CD14-positive monocyte (primary cell): Measurements from ENCODE around the gene GPSM1. TPM values are rescaled to one million over a fixed set of nuclear protein-coding genes. Genes with fewer than 3 reads are reported as not detected.

Experiments
- DNase-seq, 3 donors: peaks; one replicate each; pipeline ENCODE4 v3.0.0-alpha.2; 2011 to 2022
- H2AFZ ChIP-seq: 2 replicates; pipeline ENCODE4 v1.6.0; 2012; ENCODE audit warnings: mild to moderate bottlenecking, low read depth, low read length, inconsistent platforms; ENCODE audit not compliant: insufficient read depth, poor library complexity, severe bottlenecking
- H3K27ac ChIP-seq, 2 donors: 1 replicate in 1 of 2; 2 replicates in 1 of 2; pipeline ENCODE4 v1.5.1; 2012 to 2013; ENCODE audit warnings: low read length in 2 of 2, control low read depth in 1 of 2, inconsistent platforms in 1 of 2, low read depth in 1 of 2, mild to moderate bottlenecking in 1 of 2
- H3K27me3 ChIP-seq, 2 donors: one replicate each; pipeline versions ENCODE4 v1.6.0 to v1.6.1; 2011 to 2013; ENCODE audit warnings: low read length in 2 of 2; ENCODE audit not compliant: control insufficient read depth in 2 of 2, insufficient read depth in 2 of 2
- H3K36me3 ChIP-seq, 2 donors: replicated peaks in 1 of 2; 1 replicate in 1 of 2; 2 replicates in 1 of 2; pipeline versions ENCODE4 v1.5.1 to v1.6.1; 2012 to 2013; ENCODE audit warnings: low read length in 2 of 2, control low read depth in 1 of 2, inconsistent platforms in 1 of 2, mild to moderate bottlenecking in 1 of 2; ENCODE audit not compliant: insufficient read depth in 2 of 2, control insufficient read depth in 1 of 2
- H3K4me1 ChIP-seq, 2 donors: 1 replicate in 1 of 2; 2 replicates in 1 of 2; pipeline versions ENCODE4 v1.5.1 to v1.6.1; 2012 to 2013; ENCODE audit warnings: low read length in 2 of 2, control low read depth in 1 of 2, inconsistent platforms in 1 of 2, mild to moderate bottlenecking in 1 of 2, moderate library complexity in 1 of 2; ENCODE audit not compliant: insufficient read depth in 2 of 2, control insufficient read depth in 1 of 2
- H3K4me2 ChIP-seq: replicated peaks from 2 replicates; pipeline ENCODE3; 2012; ENCODE audit warnings: low read length, moderate library complexity, mild to moderate bottlenecking; ENCODE audit not compliant: poor library complexity, severe bottlenecking; ENCODE audit errors: extremely low read depth
- H3K4me3 ChIP-seq, 3 experiments: fragments of 200-600 bp in 1 of 3; sonication (generic) in 1 of 3; replicated peaks in 1 of 3; 1 replicate in 2 of 3; 2 replicates in 1 of 3; pipeline ENCODE4 v1.5.1; 2011 to 2013; ENCODE audit warnings: low read length in 3 of 3, mild to moderate bottlenecking in 3 of 3, control low read depth in 2 of 3, low read depth in 2 of 3, inconsistent platforms in 1 of 3, moderate library complexity in 1 of 3
- H3K79me2 ChIP-seq: 2 replicates; pipeline ENCODE4 v1.6.0; 2012; ENCODE audit warnings: mild to moderate bottlenecking, control low read depth, inconsistent platforms, low read length, moderate library complexity; ENCODE audit not compliant: insufficient read depth
- H3K9ac ChIP-seq: 2 replicates; pipeline ENCODE4 v1.6.0; 2017; ENCODE audit warnings: low read length, mild to moderate bottlenecking; ENCODE audit not compliant: insufficient read depth, poor library complexity, severe bottlenecking
- H3K9me3 ChIP-seq, 2 donors: replicated peaks in 1 of 2; 1 replicate in 1 of 2; 2 replicates in 1 of 2; pipeline versions ENCODE4 v1.5.1 to v1.6.1; 2012 to 2013; ENCODE audit warnings: low read length in 2 of 2, control low read depth in 1 of 2; ENCODE audit not compliant: control insufficient read depth in 1 of 2, insufficient read depth in 1 of 2
- H4K20me1 ChIP-seq: 2 replicates; pipeline ENCODE4 v1.6.0; 2012; ENCODE audit warnings: mild to moderate bottlenecking, low read length, control low read depth, moderate library complexity; ENCODE audit not compliant: insufficient read depth
- H3K27ac Mint-ChIP-seq, 7 donors: one replicate each; pipeline ENCODE4 v1.8.0; 2020; ENCODE audit warnings: mild to moderate bottlenecking in 7 of 7, mixed read lengths in 7 of 7, moderate library complexity in 6 of 7, inconsistent platforms in 2 of 7
- H3K27me3 Mint-ChIP-seq, 3 donors: one replicate each; pipeline ENCODE4 v1.8.0; 2021 to 2022; ENCODE audit warnings: low read depth in 3 of 3, mild to moderate bottlenecking in 3 of 3, mixed read lengths in 3 of 3, moderate library complexity in 3 of 3, inconsistent platforms in 1 of 3
- H3K36me3 Mint-ChIP-seq, 2 donors: one replicate each; pipeline ENCODE4 v1.8.0; 2020; ENCODE audit warnings: mixed read lengths in 2 of 2, inconsistent platforms in 1 of 2, mild to moderate bottlenecking in 1 of 2
- H3K4me1 Mint-ChIP-seq: one replicate; pipeline ENCODE4 v1.8.0; 2020; ENCODE audit warnings: mild to moderate bottlenecking, mixed read lengths
- H3K4me3 Mint-ChIP-seq, 2 donors: one replicate each; pipeline ENCODE4 v1.8.0; 2020; ENCODE audit warnings: mild to moderate bottlenecking in 2 of 2, mixed read lengths in 2 of 2, moderate library complexity in 1 of 2
- H3K9me3 Mint-ChIP-seq, 7 donors: one replicate each; pipeline ENCODE4 v1.8.0; 2020 to 2022; ENCODE audit warnings: mixed read lengths in 7 of 7, mild to moderate bottlenecking in 6 of 7, moderate library complexity in 6 of 7, inconsistent platforms in 2 of 7
- CTCF ChIP-seq: fragments of 200-600 bp; IDR thresholded peaks from one replicate; pipeline ENCODE4 v1.8.0; 2022; ENCODE audit warnings: antibody characterized with exemption, mild to moderate bottlenecking
- WGBS: methylation state at CpG from one replicate; pipeline ENCODE4 v1.1.5; 2013; ENCODE audit warnings: missing lambda C conversion rate; ENCODE audit not compliant: insufficient coverage; 5-methylcytosine and 5-hydroxymethylcytosine counted together
- intact Hi-C, 2 donors: fragments of 100-400 bp; cut with micrococcal nuclease; formaldehyde crosslinking; loops; one replicate each; pipeline versions ENCODE4 v1.15.0 to v1.15.1; 2023
- polyA plus RNA-seq, 3 donors: library from polyadenylated mRNA; depleted of rRNA in 1 of 3; unstranded in 2 of 3; stranded (reverse) in 1 of 3; fragments of 300-500 nt in 2 of 3; fragments of >200 nt in 1 of 3; fragmentation: Illumina TruSeq in 2 of 3; gene quantifications; 1 replicate in 2 of 3; 2 replicates in 1 of 3; pipeline ENCODE4 v1.2.3, GENCODE V29; 2012 to 2021

GPSM1 gene
- polyA plus RNA-seq, 3 donors, result 0.67 to 3.1 (median 0.73) TPM

- H3K4me1 ChIP-seq, result no peaks in the 10 kb centered on the region
- WGBS, result 96% methylated on average over 18 of the region's 19 CpGs
- H3K9me3 ChIP-seq, result no peaks in the 10 kb centered on the region
- Mint-ChIP-seq H3K36me3 (no peaks in the 10 kb centered on the region), H3K27ac (no peak overlapping the region), H3K4me1 (no peaks in the 10 kb centered on the region), H3K9me3 (peaks cover 0 to 2% (median 0%) of the 10 kb centered on the region in 7 donors), H3K27me3 (peaks cover 6 to 14% (median 14%) of the 10 kb centered on the region in 3 donors), H3K4me3 (no peak overlapping the region)
- no peak overlapping the region for H3K4me3 ChIP-seq
- no peak overlapping the region for H2AFZ ChIP-seq
- no peaks in the 10 kb centered on the region for H3K79me2 ChIP-seq
- H3K4me2 ChIP-seq, result no peak overlapping the region
- no peak overlapping the region for H3K27ac ChIP-seq
- H3K27me3 ChIP-seq, result no peaks in the 10 kb centered on the region
- intact Hi-C loops, result loop anchor here in 1 of 2 donors (5.0 to 10.0 kb wide), 2 partner anchors 113 to 680 kb away; no protein-coding TSS in a partner anchor
- no peaks in the 10 kb centered on the region for H3K36me3 ChIP-seq
- TF ChIP-seq CTCF, result no peak
- H4K20me1 ChIP-seq, result no peaks in the 10 kb centered on the region
- H3K9ac ChIP-seq, result no peak overlapping the region
- no peak for DNase-seq
Observed at GRCh38 chr9:136284951-136285350, 42.4 kb upstream of the GPSM1 start.

- H3K4me1 ChIP-seq, result no peaks in the 10 kb centered on the region
- WGBS, result 91% methylated on average over 28 of the region's 28 CpGs
- no peaks in the 10 kb centered on the region for H3K27me3 ChIP-seq
- H3K79me2 ChIP-seq, result no peaks in the 10 kb centered on the region
- Mint-ChIP-seq H3K4me1 (no peaks in the 10 kb centered on the region), H3K9me3 (peaks cover 0 to 2% (median 0%) of the 10 kb centered on the region in 7 donors), H3K4me3 (no peak overlapping the region), H3K27me3 (peaks cover 6 to 14% (median 14%) of the 10 kb centered on the region in 3 donors), H3K27ac (no peak overlapping the region), H3K36me3 (no peaks in the 10 kb centered on the region)
- H3K4me3 ChIP-seq, result no peak overlapping the region
- H3K36me3 ChIP-seq, result no peaks in the 10 kb centered on the region
- H4K20me1 ChIP-seq, result no peaks in the 10 kb centered on the region
- H2AFZ ChIP-seq, result no peak overlapping the region
- intact Hi-C loops, result loop anchor here in 1 of 2 donors (10.0 kb wide), 1 partner anchor 681 kb away; no protein-coding TSS in a partner anchor
- DNase-seq, result no peak
- H3K9ac ChIP-seq, result no peak overlapping the region
- no peak overlapping the region for H3K27ac ChIP-seq
- TF ChIP-seq CTCF, result no peak
- no peaks in the 10 kb centered on the region for H3K9me3 ChIP-seq
- no peak overlapping the region for H3K4me2 ChIP-seq
Observed at GRCh38 chr9:136285501-136286358, 41.6 kb upstream of the GPSM1 start.
